ENCODE measurements around the gene TXN2. TPM values are rescaled to one million over a fixed set of nuclear protein-coding genes. Genes with fewer than 3 reads are reported as not detected.
A peak's percentile ranks its signal among the peaks of the same experiment; 100 is the strongest.

The TXN2 gene
- total and polyA plus RNA-seq, 2 donors (not counting 1 experiment from before 2014, with no cell fraction given), result 39.6 to 54.6 TPM

DNA sequence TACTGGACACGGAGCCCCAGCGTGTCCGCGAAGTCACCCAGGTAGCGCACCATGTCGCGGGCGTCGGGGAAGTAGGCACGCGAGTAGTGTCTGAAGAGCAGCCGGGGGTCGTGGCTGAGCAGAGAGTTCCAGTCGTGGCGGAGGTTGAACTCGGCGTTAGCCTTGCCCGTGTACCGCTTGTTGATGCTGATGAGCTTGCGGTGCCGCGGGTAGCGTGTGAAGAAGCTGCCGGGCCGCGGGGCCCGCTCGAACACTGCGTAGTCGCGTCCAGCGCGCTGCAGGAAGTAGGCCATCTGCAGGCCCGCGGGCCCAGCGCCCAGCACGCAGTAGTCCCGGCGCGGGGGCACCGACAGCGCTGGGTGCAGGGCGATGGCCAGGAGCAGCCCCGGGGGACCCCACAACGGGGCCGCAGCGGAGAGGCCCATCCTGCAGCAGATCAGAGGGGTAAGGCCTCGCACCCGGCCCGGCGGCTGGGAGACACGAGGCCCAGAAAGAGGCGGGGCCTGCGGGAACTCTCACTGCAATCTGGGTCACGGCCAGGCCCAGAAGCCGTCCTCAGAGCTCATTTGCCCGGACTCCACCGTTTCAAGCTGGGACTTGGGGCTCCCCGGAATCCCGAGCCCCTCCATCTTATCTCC is 24.7 kb upstream of the TXN2 start:
- H3K36me3 ChIP-seq (replicated peaks in 1 of 2; ENCODE audit: control extremely low read depth in 1 of 2, control insufficient read depth in 1 of 2, extremely low read depth in 1 of 2, insufficient read depth in 2 of 2, low read length in 1 of 2), result peaks cover 0 to 11% of the 10 kb centered on the region in 2 experiments
- H3K4me2 ChIP-seq (replicated peaks; ENCODE audit: low read depth, low read length, poor library complexity, severe bottlenecking), result peak overlapping the region; percentile 92
- no peaks in the 10 kb centered on the region for H3K27me3 ChIP-seq (replicated peaks in 1 of 4; ENCODE audit: control extremely low read depth in 1 of 4, control insufficient read depth in 3 of 4, insufficient read depth in 4 of 4, low read length in 3 of 4)
- ChIA-PET CTCF (interaction anchor here (1.6 to 1.8 kb wide), 2 partner anchors 20 to 204 kb away, joined by 4 to 5 read pairs; no protein-coding TSS in a partner anchor), POLR2A (interaction anchor here (0.9 to 1.9 kb wide), 4 partner anchors 12 to 23 kb away, joined by 3 to 12 read pairs (median 6); partner anchors contain the start of gene EIF3D)
- peak overlapping the region; percentile 74 for H3K9ac ChIP-seq (ENCODE audit: low read length)
- DNase-seq (no peak), ATAC-seq (ENCODE audit: low read depth) (no peak)
- H3K9me3 ChIP-seq (ENCODE audit: control extremely low read depth in 1 of 3, control insufficient read depth in 2 of 3, insufficient read depth in 1 of 3, low read length in 2 of 3), result peaks cover 0 to 10% (median 0%) of the 10 kb centered on the region in 3 donors
- intact Hi-C loops (cut with micrococcal nuclease), result loop anchor here (2.0 kb wide), 1 partner anchor 23 kb away; the partner anchor contains the start of gene EIF3D
- H3K79me2 ChIP-seq (ENCODE audit: control insufficient read depth, insufficient read depth, low read length), result no peaks in the 10 kb centered on the region
- H3K27ac ChIP-seq (ENCODE audit: low read length in 2 of 2), result peak overlapping the region in 1 of 2 donors; percentile 68
- H3K27me3 Mint-ChIP-seq, result no peaks in the 10 kb centered on the region
- H3K4me1 ChIP-seq (ENCODE audit: control insufficient read depth in 2 of 2, insufficient read depth in 2 of 2, low read length in 2 of 2), result peaks cover 10 to 13% of the 10 kb centered on the region in 2 donors
- peaks cover 9% of the 10 kb centered on the region for H3K4me1 Mint-ChIP-seq
- no peaks in the 10 kb centered on the region for H3K9me3 Mint-ChIP-seq (ENCODE audit: insufficient read depth)
- H3K27ac Mint-ChIP-seq, result no peak overlapping the region
- TF ChIP-seq, protein P1, sequence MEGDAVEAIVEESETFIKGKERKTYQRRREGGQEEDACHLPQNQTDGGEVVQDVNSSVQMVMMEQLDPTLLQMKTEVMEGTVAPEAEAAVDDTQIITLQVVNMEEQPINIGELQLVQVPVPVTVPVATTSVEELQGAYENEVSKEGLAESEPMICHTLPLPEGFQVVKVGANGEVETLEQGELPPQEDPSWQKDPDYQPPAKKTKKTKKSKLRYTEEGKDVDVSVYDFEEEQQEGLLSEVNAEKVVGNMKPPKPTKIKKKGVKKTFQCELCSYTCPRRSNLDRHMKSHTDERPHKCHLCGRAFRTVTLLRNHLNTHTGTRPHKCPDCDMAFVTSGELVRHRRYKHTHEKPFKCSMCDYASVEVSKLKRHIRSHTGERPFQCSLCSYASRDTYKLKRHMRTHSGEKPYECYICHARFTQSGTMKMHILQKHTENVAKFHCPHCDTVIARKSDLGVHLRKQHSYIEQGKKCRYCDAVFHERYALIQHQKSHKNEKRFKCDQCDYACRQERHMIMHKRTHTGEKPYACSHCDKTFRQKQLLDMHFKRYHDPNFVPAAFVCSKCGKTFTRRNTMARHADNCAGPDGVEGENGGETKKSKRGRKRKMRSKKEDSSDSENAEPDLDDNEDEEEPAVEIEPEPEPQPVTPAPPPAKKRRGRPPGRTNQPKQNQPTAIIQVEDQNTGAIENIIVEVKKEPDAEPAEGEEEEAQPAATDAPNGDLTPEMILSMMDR (IDR thresholded peaks at IDR 0.05), result no peak
- TF ChIP-seq EZH2 (IDR thresholded peaks at IDR 0.05; ENCODE audit: borderline replicate concordance, insufficient read depth, low read depth, low read length, poor library complexity, severe bottlenecking), result no peak
- H3K4me3 ChIP-seq (ENCODE audit: control extremely low read depth in 1 of 5, extremely low read depth in 1 of 5, insufficient read depth in 1 of 5, low read depth in 2 of 5, low read length in 4 of 5), result peak overlapping the region in 4 of 5 experiments; percentile 29 to 80 (median 60)
- H4K20me1 ChIP-seq (ENCODE audit: control insufficient read depth, insufficient read depth, low read length, poor library complexity, severe bottlenecking), result no peaks in the 10 kb centered on the region
- WGBS (ENCODE audit: insufficient coverage), result 98% methylated on average over 57 of the region's 60 CpGs
- peak overlapping the region; percentile 77 for H3K4me3 Mint-ChIP-seq
- H2AFZ ChIP-seq (ENCODE audit: insufficient read depth, low read depth, low read length, poor library complexity, severe bottlenecking), result peak overlapping the region; percentile 71

Data from B cell (primary cell).